Measurements from ENCODE around the gene BCL3.
A peak's percentile ranks its signal among the peaks of the same experiment; 100 is the strongest.

Gene BCL3

DNA sequence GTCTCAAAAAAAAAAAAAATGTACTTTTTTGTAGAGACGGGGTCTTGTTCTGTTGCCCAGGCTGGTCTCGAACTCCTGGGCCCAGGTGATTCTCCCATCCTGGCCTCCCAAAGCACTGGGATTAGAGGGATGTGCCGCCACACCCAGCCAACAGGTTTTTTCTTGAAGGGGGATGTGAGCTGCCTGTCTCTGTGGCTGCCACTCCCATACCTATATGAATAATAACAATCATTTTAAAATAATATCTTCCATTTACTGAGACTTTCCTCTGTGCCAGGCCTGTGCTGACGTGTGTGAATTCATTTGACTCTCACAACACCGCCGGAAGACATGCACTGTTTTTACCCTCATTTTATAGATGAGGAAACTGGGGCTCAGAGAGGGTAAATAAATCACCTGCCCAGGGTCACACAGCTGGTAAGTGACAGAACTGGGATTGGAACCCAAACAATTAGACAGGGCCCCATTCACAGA lies 7.2 kb upstream of the BCL3 start:
- DNase-seq (ENCODE audit: low read depth in 2 of 3, low spot score in 2 of 3): no peak

DNA sequence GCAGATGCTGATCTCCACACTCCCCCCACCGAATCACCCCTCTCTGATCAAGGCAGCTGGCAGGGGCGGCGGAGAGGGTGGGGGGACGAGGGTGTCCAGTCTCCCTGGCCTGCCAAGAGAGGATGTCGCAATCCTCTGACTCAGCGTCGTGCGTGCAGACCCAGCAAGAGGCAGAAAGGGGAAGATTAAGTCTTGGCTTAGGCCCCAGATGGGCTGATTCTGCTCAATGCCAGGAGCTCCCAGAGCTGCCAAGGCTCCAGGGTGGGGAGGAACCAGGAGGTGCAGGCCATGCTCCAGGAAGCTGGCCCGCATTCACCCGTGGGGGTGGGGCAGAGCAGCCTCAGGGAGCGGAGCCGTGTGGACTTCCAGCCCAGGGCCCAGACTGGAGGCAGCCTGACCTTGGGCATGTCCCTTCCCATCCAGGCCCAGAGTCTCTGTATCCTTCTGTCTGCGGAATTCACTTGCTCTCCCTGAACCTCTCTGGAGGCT lies 6.6 kb upstream of the BCL3 start:
- no peak for DNase-seq (ENCODE audit: low read depth in 2 of 3, low spot score in 2 of 3)

DNA sequence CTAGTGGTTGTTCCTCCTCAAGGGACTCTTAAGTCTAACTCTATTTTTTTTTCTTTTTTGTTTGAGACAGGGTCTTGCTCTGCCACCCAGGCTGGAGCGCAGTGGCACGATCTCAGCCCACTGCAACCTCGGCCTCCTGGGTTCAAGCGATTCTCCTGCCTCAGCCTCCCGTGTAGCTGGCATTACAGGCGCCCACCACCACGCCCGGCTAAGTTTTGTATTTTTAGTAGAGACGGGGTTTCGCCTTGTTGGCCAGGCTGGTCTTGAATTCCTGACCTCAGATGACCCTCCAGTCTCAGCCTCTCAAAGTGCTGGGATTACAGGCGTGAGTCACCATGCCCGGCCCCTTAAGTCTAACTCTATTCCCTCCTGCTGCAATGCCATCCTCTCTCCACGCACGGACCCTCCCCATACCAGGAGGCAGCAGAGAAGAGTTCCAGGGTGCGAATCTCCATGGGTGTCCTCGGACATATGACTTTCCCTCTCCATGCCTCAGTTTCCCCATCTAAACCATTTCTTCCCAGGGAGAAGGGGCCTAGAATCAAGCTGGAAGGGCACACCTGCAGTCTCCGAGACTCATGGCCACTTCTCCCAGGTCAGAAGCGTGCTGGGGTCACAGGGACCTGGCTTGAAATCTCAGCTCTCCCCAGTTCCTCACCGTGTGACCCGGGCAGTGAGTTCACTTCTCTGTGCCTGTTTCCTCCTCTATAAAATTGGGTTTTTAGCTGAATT lies 6.0 kb upstream of the BCL3 start:
- DNase-seq (ENCODE audit: low read depth in 2 of 3, low spot score in 2 of 3): no peak

DNA sequence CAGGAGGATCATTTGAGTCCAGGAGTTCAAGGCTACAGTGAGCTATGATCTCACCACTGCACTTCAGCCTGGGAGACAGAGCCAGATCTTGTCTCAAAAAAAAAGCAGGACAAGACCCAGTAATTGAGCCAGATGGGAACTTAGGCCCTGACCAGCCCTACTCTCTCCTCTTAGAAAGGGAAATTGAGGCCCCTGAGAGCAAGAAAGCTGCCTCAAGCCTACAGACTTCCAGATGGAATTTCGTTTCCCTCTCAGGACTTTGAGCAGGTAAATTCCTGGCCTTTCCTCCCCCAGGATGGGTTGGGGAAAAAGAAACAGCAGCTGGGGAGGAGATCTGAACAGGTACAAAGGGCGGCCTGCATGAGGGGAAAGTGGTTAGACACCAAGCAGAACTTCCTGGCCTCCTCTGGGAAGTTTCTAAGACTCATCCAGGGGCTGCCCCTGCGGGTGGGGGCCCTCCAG lies 3.6 kb upstream of the BCL3 start:
- DNase-seq (ENCODE audit: low read depth in 2 of 3, low spot score in 2 of 3): no peak

DNA sequence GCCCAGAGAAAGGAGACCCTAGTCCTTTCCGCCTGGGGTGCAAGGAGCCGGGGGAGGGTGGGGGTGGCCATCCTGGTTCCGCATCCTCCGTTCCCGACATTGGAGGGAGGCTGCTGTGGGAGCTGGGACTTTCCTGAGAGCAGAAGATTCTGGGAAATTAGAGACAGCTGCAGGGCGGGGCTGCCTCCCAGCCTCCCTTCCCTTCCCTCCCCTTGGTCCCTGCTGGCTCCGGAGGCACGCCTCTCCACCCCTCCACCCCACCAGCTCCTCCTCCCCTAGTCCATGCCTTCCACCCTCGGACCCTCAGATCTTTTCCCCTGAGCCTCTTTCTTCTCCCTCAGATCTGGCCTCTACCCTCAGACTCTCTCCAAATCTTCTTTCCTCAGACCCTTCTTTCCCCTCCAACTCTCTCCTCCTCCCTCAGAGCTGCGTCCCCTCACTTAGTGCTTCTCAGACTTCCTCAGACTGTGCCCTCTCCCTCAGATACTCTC lies 3.1 kb upstream of the BCL3 start:
- DNase-seq (ENCODE audit: low read depth in 2 of 3, low spot score in 2 of 3): no peak

DNA sequence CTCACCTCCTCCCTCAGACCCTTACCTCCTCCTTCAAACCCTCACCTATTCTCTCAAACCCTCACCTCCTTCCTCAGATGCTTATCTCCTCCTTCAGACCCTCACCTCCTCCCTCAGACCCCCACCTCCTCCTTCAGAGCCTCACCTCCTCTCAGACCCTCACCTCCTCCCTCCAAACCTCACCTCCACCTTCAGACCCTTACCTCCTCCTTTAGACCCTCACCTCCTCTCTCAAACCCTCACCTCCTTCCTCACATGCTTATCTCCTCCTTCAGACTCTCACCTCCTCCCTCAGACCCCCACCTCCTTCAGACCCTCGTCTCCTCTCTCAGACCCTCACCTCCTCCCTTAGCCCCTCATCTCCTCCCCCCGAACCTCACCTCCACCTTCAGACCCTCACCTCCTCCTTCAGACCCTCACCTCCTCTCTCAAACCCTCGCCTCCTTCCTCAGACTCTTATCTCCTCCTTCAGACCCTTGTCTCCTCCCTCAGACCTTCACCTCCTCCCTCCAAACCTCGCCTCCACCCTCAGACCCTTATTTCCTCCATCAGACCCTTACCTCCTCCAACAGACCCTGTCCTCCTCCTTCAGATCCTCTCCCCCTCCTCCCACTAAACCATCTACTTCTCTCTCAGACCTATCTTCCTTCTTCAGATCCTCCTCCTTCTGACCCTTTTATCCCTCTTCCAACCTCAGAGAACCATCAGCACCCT lies 2.5 kb upstream of the BCL3 start:
- DNase-seq (ENCODE audit: low read depth in 2 of 3, low spot score in 2 of 3): no peak

DNA sequence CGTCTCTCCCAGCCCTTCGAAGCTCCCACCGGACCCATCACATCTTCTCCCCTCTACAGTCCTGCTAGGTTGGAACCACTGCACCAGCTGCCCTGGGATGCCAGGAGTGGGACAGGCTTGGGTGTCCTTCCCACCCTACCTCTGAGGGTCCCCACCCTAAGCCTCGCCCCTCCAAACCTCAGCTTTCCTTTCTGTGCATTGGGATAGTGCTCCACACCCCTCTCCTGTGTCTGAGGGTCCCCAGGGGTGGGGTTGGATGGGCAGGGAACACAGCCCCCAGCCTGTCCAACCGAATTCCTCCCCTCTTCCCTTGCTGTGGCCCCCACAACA lies 1.9 kb upstream of the BCL3 start:
- no peak for DNase-seq (ENCODE audit: low read depth in 2 of 3, low spot score in 2 of 3)

DNA sequence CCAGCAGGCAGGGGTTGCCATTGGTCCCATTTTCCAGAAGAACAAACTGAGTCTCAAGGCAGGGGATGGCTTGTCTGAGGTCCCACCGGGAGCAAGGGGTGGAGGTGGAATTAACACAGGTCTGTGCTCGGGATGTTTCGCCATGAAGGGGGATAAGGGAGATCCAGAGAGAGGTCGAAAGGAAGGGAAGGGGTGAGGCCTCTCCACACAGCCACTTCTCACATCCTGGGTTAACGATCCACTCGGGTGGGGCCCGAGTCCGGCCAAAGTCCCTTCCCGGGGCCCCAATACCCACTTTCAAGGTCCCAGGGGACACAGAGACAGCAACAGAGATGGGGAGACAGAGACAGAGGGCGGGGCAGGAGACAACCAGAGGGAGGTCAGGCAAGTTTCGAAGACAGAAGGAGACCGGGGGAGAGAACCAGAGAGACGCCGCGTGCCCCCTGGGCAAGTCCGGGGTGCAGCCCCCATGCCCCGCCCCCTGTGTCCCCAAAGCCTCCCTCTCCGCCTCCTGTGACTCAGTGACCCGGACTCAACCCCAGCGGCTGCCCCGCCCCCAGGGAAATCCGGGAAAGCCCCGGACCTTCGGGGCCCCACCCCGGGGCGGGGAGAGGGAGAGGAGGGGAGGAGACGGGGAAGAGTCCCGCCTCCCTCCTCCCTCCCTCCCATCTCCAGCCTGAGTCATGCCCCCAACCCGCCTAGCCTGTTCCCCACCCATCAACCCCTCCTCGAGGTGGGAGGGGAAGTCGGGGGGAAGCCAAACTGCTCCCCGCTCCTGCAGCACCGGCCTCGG lies 1.4 kb upstream of the BCL3 start:
- peak; percentile 81 to 84 (median 82) for DNase-seq (ENCODE audit: low read depth in 2 of 3, low spot score in 2 of 3)

DNA sequence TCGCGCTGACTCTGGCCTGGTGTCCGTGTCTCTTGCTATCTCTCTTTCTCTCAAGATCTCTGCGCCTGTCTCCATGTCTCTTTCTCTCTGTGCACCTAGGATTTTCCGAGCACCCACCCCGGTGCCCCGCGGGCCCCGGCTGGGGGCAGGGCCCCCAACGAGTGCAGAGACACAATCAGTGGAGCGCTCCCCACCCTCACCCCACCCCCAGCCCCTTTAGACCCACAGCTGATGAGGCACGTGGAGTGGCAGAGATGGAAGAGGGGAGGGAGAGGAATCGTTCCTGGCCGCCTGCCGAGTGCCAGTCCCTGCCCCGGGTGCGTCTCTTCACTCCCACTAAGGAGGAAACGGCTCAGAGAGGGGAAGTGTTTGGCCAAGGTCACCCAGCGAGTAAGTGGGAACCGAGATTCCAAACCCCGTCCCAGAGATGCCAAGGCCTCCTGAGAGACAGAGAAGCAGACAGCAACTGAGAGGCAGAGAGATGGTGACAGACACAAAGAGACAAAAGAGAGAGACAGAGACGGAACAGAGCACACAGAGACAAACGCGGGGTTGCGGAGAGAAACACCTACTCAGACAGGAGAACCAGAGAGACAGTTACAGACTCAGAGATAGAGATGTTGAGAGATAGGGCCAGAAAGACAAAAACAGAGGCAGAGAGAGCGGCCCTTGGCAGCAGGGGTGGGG lies 626 bp upstream of the BCL3 start:
- peak in 1 of 3 experiments; percentile 47 for DNase-seq (ENCODE audit: low read depth in 2 of 3, low spot score in 2 of 3)

DNA sequence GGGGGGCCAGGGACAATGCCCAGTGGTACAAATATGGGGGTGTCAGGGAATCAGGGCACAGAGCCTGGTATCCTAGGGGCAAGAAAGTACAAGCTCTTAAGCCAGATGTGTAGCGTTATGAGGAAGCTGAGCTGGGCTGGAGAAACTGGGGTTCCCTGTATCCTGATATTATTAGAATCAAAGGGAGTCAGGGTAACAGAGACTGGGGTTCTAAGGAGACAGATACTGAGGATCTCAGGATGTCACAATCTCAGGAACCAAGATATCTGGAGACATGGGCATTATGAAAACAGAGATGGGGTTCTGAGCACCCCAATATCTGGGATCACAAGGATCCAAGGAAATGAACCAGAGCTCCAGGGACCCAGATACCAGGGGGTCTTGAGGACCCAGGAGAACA lies 784 bp downstream of the BCL3 start:
- no peak for DNase-seq (ENCODE audit: low read depth in 2 of 3, low spot score in 2 of 3)

DNA sequence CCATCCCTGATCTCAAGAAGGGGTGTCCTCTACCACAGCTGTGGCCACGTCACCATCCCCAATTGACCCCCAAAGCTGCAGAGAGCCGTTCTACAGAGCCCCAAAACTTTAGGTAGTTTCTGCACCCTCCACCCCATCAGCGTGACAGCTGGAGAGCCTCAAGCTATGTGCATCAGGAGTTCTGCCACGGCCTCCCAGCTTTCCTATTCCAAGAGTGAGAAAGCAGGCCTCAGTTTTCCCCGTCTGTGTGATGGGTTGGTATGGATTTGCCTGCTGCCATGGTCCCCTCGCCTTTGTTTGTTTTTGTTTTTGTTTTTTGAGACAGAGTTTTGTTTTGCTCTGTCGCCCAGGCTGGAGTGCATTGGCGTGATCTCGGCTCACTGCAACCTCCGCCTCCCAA lies 1.5 kb downstream of the BCL3 start:
- DNase-seq (ENCODE audit: low read depth in 2 of 3, low spot score in 2 of 3): no peak

DNA sequence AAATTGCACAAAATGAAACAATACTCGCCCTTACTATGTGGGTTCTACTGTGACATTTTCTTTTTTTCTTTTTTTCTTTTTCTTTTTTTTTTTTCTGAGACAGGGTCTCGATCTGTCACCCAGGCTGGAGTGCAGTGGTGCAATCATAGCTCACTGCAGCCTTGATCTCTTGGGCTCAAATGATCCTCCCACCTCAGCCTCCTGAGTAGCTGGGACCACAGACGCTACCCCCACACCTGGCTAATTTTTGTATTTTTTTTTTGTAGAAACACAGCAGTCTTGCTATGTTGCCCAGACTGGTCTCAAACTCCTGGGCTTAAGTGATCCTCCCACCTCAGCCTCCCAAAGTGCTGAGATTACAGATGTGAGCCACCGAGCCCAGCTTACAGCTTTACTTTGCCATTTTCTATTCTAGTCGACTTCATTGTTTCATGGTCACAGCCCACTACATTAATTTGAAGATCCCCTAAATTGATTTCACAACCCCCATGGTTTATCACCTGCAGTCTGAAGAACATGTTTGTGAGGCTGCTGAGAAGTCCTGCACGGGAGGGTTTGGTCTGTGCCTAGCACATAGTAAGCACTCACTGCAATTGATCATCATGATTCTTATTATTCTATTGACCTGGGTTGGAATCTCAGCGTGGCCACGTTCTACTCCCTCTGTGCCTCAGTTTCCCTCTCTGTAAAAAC lies 3.8 kb downstream of the BCL3 start:
- no peak for DNase-seq (ENCODE audit: low read depth in 2 of 3, low spot score in 2 of 3)

DNA sequence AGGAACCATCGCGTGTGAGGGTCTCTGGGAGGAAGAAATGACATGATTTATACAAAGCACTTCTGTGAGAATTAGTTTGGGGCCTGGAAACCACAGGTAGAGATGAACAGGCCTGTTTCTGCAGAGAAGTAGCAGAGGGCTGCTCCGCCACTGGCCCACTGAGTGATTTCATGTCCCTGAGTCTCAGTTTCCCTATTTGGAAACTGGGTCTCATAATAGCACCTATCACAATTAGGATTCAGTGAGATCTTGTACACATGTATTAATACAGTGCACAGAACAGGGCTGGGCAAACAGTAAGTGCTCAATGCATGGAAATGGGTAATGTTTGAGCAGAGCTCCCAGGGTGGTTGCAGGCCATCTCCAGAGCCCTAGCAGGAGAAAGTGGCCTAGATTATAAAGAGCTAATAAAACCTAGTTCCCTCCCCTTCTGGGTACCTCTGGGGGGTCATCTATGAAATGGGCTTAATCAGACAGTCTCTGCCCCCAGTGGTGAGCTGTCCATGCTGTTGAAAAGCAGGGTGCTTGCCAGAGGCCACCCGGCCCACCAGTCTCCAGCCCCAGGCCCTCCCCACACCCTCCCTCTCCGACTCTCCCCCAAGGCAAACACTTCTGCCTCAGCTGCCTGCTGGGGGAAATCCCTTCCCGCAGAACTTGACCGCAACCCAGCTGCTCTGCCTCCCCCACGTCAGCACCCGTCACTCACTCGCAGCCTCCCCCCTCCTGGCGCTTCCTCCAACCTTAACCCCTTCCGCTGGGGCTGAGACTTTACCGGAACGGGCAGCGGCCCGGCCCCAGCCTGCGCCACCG lies 4.5 kb downstream of the BCL3 start:
- peak; percentile 81 to 93 (median 87) for DNase-seq (ENCODE audit: low read depth in 2 of 3, low spot score in 2 of 3)

DNA sequence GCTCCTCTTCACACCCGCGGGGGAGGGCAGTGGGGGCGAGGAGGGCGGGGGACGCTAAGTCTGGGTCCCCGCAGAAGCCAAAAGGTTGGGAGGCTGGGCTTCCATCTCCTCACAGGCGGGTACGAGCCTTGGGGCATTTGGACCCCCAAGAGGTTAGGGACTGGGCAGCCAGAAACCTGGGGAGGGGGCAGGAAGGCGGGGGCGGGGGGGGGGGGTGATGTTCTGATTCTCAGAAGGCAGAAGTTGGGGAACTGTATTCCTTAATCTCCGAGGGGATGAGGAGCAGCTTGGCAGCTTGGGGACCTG lies 5.1 kb downstream of the BCL3 start:
- no peak for DNase-seq (ENCODE audit: low read depth in 2 of 3, low spot score in 2 of 3)

DNA sequence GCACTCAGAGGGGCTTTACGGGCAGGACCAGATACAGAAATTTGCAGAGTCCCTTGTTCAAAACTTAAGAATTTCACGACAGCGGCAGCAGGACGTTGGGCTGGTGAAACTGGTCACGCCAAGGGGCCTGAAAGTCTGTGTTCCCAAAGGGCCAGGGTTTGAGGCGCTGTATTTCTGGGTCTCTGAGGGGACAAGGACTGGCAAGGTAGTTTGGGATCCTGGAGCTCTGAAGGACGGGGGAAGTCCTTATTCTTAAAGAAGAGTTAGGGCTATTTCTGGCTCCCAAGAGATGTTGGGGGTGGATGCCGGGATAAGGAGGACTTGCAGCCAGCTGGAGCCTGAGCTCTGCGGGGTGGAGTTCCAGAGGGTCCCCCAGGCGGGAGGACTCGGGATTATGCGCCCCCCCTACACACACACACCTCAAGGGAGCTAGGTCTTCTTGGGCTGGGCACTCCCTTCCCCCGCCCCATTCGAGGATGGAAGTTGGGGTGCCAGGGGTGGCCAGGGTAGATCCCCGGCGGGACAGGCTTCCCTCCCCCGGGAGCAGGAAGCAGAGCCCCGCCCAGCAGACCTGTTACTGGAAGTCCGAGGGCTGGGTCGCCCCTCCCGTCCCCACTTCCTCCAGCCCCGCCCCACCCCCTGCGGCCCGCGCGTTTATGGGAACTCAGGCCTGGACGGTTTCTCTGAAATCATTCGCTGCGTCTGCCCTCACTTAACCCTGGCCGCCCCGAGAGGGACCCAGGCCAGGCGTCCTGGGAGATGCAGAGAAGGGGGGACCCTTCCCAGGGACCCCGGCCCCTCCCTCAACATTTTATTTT lies 5.6 kb downstream of the BCL3 start:
- DNase-seq (ENCODE audit: low read depth in 2 of 3, low spot score in 2 of 3): peak; percentile 57 to 71 (median 68)

DNA sequence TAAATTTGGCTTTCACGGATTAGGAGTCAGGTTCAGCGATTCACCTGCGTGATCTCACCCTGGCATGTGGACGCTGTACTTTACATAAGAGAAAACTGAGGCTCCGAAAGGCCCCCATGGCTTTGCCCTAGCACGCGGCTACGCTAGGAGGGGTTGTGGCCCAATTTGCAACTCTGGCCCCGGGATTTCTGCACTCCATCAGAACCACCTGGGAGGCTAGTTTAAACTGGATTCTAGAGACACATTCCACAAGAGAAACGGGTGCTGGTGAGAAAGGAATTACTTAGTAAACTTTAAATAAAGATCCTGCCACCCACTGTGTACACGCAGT lies 6.2 kb downstream of the BCL3 start:
- no peak for DNase-seq (ENCODE audit: low read depth in 2 of 3, low spot score in 2 of 3)

DNA sequence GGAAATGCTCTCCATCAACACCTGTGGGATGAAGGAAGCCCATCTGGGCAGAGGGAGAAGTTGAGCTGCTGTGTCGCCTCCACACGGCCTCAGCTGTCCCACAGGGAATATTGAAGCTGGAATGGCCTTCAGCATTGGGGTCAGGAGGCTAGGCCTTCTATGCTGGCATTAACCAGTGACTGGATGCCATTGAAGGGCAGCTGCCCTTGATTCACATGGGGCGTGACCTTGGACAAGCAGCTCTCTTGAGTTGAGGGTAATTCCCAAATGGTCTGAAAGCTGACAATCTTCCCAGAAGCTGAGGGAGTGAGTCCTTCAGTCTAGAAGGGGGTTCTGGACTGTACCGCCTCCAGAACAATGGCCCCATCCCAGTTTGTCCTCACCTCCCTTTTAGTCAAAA lies 6.7 kb downstream of the BCL3 start:
- no peak for DNase-seq (ENCODE audit: low read depth in 2 of 3, low spot score in 2 of 3)

DNA sequence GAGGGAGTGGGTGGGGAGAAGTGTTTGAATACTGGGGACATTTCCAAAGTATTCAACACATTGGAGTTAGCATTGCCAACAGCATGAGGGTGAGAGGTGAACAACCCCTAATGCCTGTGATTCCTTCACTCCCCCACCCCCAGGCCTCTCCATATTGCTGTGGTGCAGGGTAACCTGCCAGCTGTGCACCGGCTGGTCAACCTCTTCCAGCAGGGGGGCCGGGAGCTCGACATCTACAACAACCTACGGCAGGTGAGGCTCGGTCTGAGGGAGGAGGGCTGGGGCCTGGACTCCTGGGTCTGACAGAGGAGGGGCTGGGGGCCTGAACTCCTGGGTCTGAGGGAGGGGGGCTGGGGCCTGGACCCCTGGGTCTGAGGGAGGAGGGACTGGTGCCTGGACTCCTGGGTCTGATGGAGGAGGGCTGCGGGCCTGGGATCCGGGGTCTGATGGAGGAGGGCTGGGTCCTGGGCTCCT lies 7.6 kb downstream of the BCL3 start:
- DNase-seq (ENCODE audit: low read depth in 2 of 3, low spot score in 2 of 3): no peak

Measured in activated CD8-positive, alpha-beta memory T cell treated with anti-CD3 and anti-CD28 coated beads for 48 hours (primary cell).